Fibroblast of lung (primary cell): ENCODE results near the gene FILIP1L.

Source experiments
- CTCF ChIP-seq, 2 donors: IDR thresholded peaks in 1 of 2; conservative IDR thresholded peaks in 1 of 2; 1 replicate in 1 of 2; 2 replicates in 1 of 2; pipeline ENCODE4 v1.5.1; 2011 to 2012; ENCODE audit warnings: low read length in 2 of 2, control low read depth in 1 of 2, inconsistent platforms in 1 of 2, low read depth in 1 of 2, mild to moderate bottlenecking in 1 of 2
- EZH2 ChIP-seq: IDR thresholded peaks from 2 replicates; pipeline ENCODE4 v1.5.1; 2012; ENCODE audit warnings: low read length, control low read depth, mild to moderate bottlenecking; ENCODE audit errors: missing control alignments

- no peak for TF ChIP-seq CTCF (conservative IDR thresholded peaks at IDR 0.05 in 1 of 2, IDR thresholded peaks at IDR 0.05 in 1 of 2; ENCODE audit: low read depth in 1 of 2, low read length in 2 of 2)
- TF ChIP-seq EZH2: no peak
Observed at GRCh38 chr3:99875929-99876841, 238.1 kb downstream of the FILIP1L start.
